ENCODE measurements around the gene GGA3. TPM values are rescaled to one million over a fixed set of nuclear protein-coding genes. Genes with fewer than 3 reads are reported as not detected.

GGA3 gene
- polyA plus RNA-seq, 4 donors = 32.2 to 44.3 (median 43.4) TPM

DNA sequence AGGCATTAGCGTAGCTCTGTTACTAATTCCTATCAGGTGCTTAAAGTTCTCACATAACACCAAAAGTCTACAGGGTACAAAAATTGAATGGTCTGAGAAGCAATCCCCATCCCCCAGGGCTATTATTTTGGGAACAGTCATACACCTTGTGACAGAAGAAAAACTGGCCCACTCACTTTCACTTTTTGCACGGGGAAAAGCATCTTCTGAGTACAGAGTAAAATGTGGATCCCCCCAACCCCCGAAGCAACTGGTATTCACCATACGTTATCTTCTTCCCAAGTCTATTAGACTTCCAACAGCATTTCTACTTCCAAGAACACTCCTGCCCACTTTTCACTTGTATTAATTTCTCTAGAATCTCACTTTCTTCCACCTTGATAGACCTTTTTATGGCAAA, 11.8 kb downstream of the GGA3 start:
- DNase-seq (ENCODE audit: low read depth in 4 of 4, low spot score in 3 of 4) = no peak

DNA sequence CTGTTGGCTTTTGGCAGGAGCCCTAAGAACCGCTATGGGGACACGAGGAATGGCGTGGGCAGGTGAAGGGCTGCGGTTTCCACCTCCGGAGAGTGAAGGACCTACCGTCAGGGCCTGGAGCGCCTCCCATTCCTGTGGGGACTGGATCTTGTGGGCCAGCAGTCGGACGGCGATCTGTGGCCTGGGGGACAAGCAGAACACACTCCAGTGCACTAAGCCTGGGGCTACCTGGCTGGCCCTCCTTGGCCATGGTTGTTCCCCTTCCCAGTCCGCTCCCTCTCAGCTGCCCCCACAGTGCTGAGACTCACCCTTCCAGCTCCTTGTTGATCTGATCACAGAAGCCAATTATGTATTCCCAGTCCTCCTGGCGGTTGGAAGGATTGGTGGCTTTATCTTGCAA, 15.0 kb downstream of the GGA3 start:
- DNase-seq (ENCODE audit: low read depth in 4 of 4, low spot score in 3 of 4) = no peak

DNA sequence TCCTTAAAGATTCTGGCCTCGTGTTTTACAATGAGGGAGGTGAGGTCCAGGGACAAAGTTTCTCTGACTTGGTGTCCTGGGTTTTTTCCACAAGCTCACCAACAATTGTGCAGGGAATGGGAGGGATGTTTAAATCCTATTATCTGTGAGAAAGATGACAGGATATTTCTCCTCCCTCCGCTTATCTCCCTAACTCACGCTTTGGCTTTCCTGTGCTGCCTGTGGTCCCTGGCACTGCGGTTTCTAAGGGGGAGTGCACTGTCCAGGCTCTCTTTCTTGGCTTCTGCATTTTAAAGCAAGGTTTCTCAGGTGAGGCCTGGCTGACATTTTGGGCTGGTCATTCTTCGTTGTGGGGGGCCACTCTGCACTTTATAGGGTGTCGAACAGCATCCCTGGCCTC, 16.4 kb downstream of the GGA3 start:
- no peak for DNase-seq (ENCODE audit: low read depth in 4 of 4, low spot score in 3 of 4)

DNA sequence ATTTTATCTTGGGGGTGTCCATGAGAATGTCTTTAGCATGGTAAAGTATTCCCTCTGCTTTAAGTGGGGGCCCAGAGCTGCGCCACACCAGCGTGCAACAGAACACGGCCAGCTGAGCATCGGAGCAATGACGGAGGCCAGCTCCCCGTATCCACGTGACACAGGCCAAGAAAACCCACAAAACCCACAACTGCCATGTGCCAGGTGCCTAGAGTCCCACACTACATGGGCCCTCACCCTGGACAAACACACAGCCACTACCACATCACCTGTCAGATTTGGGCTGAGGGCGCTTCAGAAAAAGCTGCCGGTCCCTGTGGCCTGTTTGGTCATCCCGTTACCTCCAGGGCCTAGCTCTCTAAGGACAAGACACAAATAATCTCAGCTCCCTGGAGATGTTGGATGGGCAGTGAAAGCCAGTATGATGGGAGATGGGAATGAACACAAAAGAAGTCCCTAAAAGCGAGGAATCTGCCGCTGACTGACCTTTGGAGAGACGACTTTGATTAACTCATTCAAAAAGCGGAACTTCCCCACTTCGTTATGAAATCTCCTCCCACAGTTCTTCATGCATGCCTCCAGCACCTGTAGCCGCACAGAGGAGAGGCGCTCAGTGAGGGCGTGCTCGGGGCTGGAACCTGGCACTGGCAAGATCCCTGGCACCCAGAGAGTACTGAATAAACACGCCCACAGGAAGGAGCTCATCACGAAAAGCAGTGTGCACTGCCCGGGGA, 17.1 kb downstream of the GGA3 start:
- no peak for DNase-seq (ENCODE audit: low read depth in 4 of 4, low spot score in 3 of 4)

DNA sequence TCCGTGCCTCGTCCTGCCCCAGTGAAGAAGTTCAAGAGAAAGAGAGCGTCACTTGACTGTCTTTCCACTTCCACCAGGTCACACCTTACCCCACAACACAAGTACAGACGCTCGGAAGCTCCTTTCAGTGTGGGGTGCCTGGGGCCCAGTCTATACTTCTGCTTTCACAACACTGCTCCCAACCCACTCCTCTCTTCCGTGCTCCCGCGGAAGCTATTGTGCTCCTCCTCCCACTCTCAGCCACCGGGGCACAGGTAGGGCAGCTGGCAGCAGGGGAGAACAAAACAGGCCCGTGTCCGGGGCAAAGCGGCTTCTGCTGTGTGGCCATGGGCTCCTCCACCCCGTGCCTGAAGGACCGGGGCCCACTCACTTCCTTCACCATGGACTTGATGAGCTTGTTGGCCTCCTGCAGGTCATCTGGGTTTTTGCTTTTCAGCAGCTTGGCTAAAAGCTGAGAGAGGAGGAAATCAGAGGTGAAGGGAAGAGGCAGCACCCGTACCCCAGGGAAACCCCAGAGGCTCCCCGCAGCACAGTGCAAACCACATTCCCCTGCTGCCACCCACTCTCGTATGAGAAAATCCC, 18.9 kb downstream of the GGA3 start:
- no peak for DNase-seq (ENCODE audit: low read depth in 4 of 4, low spot score in 3 of 4)

DNA sequence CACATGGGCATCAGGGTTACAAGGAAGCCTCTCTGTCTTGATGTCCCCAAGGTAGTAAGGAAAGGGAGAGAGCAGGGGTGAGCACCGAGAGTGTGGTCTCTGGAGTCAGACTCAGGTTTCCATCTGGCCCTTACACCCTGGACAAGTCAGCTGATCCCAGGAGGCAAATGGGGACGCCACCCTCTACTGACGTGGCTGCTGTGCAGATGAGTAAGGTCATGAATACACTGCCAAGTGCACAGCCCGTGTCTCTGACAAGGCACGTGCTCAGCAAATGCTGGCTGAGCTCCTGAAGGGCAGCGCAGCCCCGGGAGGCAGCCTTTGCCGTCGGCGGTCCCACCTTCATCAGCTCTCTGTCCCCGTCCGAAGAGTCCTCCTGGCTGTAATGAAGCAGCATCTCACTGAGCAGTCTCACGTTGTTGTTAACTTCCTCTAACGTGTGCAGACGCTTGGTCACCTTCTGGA, 19.4 kb downstream of the GGA3 start:
- DNase-seq (ENCODE audit: low read depth in 4 of 4, low spot score in 3 of 4) = no peak

DNA sequence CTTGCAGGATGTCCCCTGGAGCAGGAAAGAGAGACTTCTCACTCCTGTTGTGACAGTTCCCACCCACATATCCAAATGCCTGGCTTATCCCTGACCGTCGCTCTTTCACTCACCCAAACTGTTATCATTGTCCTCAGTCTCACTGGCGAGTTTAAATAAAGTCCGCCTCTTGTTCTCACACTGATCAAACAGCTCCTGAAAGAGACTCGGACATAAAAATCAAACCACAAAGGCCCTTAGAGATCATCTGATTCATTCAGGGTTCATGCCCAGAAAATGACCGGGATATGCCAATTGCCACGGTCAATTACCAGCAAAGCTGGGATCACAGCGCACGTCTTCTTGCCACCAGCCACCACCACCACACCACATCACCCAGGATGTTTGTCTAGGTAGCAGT, 19.9 kb downstream of the GGA3 start:
- no peak for DNase-seq (ENCODE audit: low read depth in 4 of 4, low spot score in 3 of 4)

DNA sequence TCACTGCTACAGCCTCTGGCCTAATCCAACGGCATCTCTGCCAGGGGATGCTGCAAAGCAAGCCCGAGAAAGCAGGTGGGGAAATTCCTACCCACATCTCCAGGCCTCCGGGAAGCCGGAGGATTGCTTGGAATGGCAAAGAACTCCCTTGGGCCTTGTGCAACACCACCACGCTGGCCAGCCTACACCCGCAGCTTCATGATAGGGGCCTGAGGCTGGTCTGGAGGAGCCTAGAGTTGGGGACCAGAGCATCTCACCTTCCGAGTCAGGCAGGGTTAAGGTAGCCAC, 20.3 kb downstream of the GGA3 start:
- DNase-seq (ENCODE audit: low read depth in 4 of 4, low spot score in 3 of 4) = no peak

DNA sequence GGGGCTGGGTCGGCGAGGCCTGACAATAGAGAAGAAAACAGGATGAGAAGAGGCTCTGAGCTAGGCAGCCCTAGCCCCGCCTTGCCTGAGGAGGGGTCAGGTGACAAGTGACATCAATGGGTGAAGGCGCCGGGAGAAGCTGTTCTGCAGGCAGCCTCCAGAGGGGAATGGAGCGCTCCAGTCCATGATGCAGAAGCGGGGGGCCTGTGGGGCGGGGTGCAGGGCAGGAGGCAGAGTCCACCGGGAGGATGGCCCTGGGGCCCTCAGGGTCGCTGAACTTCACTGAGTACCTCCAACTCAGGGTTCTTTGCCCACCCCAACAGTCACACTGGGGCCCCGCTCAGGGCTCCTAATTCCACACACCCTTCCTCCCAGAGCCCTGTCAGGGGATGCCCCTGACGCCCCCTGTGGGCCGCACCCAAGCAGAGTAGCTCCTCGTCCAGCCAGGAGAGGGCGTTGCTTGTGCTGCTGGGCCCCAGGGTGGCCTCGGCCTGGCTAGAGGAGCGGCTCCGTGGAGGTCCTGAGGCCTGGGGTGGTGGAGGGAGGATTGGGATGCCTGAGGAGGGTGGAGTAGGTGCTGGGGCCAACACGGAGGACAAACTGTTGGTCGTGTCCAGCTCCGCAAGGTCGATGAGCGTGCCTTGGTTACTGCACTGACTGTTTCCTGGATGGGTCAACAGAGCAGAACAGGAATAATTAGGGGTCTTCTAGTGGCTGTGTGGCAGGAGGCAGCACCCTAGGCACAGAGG, 20.8 kb downstream of the GGA3 start:
- DNase-seq (ENCODE audit: low read depth in 4 of 4, low spot score in 3 of 4) = no peak

DNA sequence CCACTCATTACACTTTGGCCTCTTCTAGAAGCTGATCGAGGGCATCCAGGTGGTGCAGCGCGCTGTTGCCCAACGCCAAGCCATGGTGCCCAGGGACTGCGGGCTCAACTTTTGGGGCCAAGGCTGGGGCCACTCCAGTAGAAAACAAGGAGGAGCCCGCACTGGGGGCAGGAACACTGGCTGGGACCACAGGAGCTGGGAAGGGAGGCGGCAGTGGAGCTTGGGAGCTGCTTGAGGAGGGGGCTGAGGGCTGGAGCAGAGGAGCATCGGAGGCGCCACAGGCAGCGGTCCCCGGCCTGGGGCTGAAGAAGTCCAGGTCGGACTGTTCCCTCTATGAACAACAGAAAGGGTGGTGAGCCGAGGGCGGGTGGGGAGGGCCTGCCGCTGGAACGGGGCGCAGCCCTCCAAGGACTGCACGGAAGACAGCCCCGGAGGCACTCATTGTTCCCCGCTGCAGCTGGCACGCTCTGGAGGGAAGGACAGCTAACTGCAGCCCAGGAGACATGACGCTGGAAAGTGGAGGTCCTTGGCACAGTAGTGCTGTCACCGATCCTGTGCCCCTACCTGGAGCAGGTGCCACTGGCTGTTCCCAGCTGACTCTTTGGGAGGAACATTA, 21.5 kb downstream of the GGA3 start:
- DNase-seq (ENCODE audit: low read depth in 4 of 4, low spot score in 3 of 4) = no peak

DNA sequence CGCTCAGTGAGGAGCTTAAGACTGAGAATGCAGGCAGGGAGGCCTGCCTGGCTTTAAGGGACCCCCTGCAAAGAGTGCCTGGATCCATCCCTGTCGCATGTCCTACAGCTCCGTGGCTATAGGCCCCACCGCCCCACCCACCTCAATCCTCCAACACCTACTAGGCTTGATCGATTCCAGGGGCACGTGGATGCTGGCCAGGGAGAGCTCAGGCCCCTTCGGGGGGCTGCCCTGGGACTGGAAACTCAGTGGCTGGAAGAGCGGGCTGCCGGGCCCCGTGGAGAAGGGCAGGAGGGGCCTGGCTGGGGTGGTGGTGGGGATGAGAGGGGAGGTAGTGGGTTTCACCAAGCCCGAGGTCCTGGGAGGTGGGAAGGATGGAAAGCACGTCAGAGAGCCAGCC, 22.2 kb downstream of the GGA3 start:
- no peak for DNase-seq (ENCODE audit: low read depth in 4 of 4, low spot score in 3 of 4)

DNA sequence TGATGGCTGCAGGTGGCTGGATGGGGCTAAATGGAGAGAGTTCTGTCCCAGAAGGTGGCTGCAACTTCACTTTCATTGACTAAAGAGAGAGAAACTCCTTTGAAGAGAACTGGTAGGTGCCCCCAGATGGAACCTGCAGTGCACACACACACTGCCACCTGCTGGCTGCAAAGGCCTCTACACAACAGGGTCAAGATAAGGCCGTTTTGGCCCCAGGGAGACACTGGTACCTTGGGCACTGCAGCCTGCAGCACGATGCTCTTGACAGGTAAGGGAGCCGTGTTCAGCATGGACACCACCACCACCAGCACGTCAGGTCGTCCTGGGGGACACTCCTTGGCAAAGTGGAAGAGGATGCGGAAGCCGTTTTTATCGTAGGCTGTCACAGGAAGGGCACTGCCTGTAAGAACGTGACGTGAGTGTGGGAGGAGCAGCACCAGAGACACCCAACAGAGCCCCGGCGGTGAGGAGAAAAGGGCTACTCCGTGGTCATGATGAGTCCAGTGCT, 22.7 kb downstream of the GGA3 start:
- peak in 3 of 4 donors; percentile 8 to 21 (median 19) for DNase-seq (ENCODE audit: low read depth in 4 of 4, low spot score in 3 of 4)

DNA sequence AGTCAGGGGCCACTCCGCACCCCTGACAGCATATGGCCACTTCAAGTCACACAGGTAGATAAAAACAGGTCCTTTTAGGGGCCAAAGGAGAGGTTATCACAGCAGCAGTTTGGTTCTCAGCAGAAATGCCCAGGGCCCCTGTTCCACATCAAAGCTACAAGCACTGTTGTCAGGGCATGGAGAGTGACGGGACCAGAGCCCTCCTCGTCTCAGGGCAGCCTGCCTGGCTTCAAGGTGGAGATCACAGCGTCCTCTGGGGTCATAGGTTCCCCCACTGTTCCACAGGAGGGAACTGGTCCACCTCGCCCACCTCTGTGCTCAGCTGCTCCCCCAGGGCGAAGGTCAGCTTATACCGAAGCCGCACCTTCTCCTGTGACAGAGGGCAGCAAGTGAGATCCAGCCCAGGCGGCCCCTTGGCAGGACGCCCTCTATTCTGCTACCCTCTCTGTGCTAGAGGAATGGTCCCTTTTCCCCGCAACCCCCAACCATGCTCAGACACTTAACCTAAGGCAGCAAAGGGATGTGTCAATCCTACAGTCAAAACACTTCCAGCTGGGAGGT, 23.3 kb downstream of the GGA3 start:
- no peak for DNase-seq (ENCODE audit: low read depth in 4 of 4, low spot score in 3 of 4)

DNA sequence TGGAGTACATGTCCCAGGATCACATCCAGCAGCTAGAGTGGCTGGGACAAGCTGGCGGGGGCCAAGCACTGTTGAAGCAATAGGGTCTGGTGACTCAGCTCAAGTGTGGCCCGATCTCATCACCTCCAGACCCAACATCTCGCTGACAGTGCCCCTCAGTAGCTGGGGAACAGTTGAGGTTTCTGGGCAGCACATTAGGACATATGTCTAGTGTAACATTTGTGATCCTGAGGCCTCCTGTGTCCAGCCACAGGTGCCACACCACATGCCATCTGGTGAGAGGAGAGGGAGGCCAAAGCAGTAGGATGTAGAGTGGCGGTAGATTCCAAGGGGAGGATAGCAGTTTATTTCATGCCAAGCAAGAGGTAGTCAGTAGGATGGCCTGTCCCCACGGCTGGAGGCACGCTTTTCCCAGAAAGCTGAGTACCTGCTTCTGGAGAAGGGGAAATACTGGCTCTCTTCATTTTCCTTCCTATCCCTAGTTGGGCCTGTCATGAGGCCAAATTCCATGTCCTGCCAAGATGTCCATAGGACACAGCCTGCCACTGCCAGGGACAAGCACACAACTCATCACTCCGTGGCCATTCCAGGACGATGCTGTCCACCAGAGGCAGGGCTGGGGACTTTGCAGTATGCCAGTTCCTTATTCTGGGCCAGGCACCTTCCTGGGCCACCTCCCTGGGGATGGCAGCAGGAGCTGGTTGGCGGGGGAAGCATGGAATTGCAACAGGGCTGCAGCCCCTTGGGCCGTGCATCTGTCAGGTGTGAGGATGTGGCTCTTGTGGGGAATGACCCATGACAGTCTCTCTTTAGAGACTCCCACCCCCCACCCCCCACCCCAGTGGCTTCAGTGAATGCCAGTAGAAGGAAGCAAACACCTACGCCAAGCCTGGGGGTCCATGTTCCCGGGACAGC, 24.0 kb downstream of the GGA3 start:
- DNase-seq (ENCODE audit: low read depth in 4 of 4, low spot score in 3 of 4) = no peak

DNA sequence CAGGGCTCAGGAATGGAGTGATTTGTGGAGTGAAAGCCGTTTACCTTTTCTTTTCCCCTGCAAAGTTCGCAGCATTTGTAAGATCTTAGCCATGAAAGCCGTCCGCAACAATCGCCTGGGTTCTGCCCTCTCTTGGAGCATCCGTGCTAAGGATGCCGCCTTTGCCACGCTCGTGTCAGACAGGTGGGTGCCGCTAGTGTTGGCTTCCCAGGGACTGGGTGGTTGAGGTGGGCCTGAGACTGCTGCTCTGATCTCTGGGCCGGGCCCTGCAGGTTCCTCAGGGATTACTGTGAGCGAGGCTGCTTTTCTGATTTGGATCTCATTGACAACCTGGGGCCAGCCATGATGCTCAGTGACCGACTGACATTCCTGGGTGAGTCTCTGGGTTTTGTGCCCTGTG, 28.6 kb downstream of the GGA3 start:
- no peak for DNase-seq (ENCODE audit: low read depth in 4 of 4, low spot score in 3 of 4)

DNA sequence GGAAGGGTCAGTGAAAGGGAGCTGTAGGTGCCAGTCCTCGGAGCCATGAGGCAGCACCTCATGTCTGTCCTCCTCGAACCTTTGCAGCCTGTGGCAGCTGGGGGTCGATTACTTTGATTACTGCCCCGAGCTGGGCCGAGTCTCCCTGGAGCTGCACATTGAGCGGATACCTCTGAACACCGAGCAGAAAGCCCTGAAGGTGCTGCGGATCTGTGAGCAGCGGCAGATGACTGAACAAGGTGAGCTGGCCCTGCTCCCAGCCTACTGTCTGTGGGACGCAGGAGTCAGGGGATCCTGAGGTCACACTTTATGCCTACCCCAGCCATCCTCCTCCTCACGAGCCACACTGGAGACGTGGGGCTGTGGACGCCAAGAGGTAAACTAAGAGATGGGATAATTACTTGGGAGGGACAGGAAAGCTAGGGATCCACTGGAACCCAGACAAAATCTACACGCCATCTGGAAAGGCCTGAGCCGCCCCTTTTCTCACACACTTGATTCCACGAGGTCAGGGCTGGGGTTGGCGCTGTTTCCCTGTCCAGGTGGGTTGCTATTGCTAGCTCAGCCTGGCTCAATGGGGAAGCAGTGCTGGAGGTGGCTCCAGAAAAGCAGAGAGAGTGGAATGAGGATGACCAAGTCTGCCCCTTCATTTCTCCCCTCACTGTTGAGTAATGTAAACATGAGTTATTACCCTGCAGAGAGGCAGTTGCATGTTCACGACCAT, 29.5 kb downstream of the GGA3 start:
- DNase-seq (ENCODE audit: low read depth in 4 of 4, low spot score in 3 of 4) = no peak

DNA sequence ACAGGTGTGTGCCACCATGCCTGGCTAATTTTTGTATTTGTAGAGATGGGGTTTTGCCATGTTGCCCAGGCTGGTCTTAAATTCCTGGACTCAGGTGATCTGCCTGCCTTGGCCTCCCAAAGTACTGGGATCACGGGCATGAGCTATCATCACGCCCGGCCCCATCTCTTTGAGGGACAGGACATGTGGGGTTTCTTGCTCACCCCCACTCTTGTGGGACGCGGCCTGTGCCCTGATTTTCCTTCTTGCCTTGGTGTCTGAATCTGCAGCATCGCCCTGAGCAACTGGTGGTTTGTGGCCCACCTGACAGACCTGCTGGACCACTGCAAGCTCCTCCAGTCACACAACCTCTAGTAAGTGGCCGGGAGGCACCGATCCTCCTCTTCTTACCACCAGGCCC, 30.3 kb downstream of the GGA3 start:
- no peak for DNase-seq (ENCODE audit: low read depth in 4 of 4, low spot score in 3 of 4)

DNA sequence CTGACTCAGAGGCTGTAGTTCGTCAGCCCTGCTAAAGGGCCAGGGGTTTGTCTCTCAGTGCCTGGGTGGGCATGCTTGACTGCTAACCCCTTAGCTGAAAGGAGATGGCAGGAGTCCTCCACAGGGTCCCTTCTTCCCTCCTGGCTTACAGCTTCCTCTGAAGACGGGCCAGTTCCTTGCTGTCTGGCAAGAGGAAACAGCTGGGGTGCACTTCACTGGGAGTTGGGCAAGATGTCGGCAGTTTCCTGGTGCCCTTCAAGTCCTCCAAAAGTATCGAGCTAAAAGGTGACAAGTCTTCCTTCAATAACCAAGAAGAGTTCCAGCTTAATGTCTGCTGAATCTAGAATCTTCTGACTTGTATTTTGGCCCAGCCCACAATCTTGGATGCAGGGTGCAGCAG, 32.6 kb downstream of the GGA3 start:
- DNase-seq (ENCODE audit: low read depth in 4 of 4, low spot score in 3 of 4) = no peak

DNA sequence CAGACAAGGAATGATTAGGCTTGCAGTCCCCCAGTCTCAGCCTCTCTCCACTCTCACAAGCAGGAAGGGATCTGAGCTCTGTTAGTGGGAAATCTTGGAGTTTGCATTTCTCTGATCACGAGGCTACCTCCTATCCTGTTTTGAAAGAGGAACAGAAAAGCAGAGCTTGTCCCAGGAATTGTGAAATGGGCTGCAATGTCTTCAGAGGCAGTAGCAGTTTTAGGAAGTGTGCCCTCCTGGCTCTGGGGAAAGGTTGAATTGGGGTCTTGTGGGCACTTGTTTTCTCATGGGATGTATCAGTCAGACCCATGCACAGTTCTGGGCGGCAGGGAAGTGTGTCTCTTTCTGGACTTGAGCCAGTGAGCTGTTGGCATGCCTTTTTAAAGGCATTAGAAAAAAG, 33.1 kb downstream of the GGA3 start:
- DNase-seq (ENCODE audit: low read depth in 4 of 4, low spot score in 3 of 4) = no peak

Measured in left renal pelvis (tissue), 4 donors.